K562 (cell line): ENCODE results near the gene ICA1. TPM values are rescaled to one million over a fixed set of nuclear protein-coding genes. Genes with fewer than 3 reads are reported as not detected.

Experiments used
- BRD4 ChIP-seq: fragments of 200-600 bp; sonication (generic); IDR thresholded peaks from 2 replicates; pipeline ENCODE4 v1.6.1; 2017; ENCODE audit warnings: inconsistent platforms
- CBFA2T3 ChIP-seq: fragments of 450-650 bp; IDR thresholded peaks from 2 replicates; pipeline ENCODE4 v1.6.1; 2017
- CREB1 ChIP-seq, 2 experiments: sonication (generic) in 1 of 2; formaldehyde crosslinking in 1 of 2; IDR thresholded peaks; 2 replicates each; pipeline versions ENCODE4 v1.6.1 to v1.8.0; 2012 to 2022; ENCODE audit warnings: inconsistent platforms in 1 of 2, mild to moderate bottlenecking in 1 of 2, missing genetic modification reagents in 1 of 2, moderate library complexity in 1 of 2
- DIDO1 ChIP-seq: fragments of 450-650 bp; IDR thresholded peaks from 2 replicates; pipeline ENCODE4 v1.6.1; 2016; ENCODE audit warnings: low read depth, missing biosample characterization, missing genetic modification characterization
- EHMT2 ChIP-seq: fragments of 450-650 bp; IDR thresholded peaks from 2 replicates; pipeline ENCODE4 v1.6.1; 2018; ENCODE audit warnings: antibody characterized with exemption
- GATA2 ChIP-seq: sonication (generic); formaldehyde crosslinking; IDR thresholded peaks from 2 replicates; pipeline ENCODE4 v1.4.0; 2020; ENCODE audit warnings: mild to moderate bottlenecking, missing genetic modification reagents
- KLF16 ChIP-seq: IDR thresholded peaks from 2 replicates; pipeline ENCODE4 v1.6.1; 2016; ENCODE audit warnings: antibody characterized with exemption
- NBN ChIP-seq: fragments of 450-650 bp; IDR thresholded peaks from 2 replicates; pipeline ENCODE4 v1.6.1; 2016; ENCODE audit warnings: low read depth, mild to moderate bottlenecking
- NFIX ChIP-seq: fragments of 250-450 bp; sonication (Bioruptor Pico); IDR thresholded peaks from 2 replicates; pipeline ENCODE4 v1.4.0; 2020; ENCODE audit warnings: low read depth, mild to moderate bottlenecking, moderate library complexity
- OTX1 ChIP-seq: fragments of 450-650 bp; formaldehyde crosslinking; IDR thresholded peaks from 2 replicates; pipeline ENCODE4 v1.4.0; 2022; ENCODE audit warnings: mild to moderate bottlenecking
- POLR2A ChIP-seq: fragments of 450-650 bp; conservative IDR thresholded peaks from 2 replicates; pipeline ENCODE4 v1.6.1; 2016
- POLR3A ChIP-seq: IDR thresholded peaks from 2 replicates; pipeline ENCODE4 v1.6.1; 2011; ENCODE audit warnings: borderline replicate concordance, mild to moderate bottlenecking, moderate library complexity; ENCODE audit not compliant: insufficient read length, insufficient read depth; ENCODE audit errors: extremely low read depth
- PTBP1 ChIP-seq: fragments of 200-400 bp; formaldehyde crosslinking; IDR thresholded peaks from 2 replicates; pipeline ENCODE4 v1.6.1; 2017; ENCODE audit warnings: low read depth, low read length
- RCOR1 ChIP-seq, 2 experiments: IDR thresholded peaks; 2 replicates each; pipeline ENCODE4 v1.6.1; 2012; ENCODE audit warnings: low read depth in 2 of 2, low read length in 2 of 2, borderline replicate concordance in 1 of 2, improper control_type of control experiment in 1 of 2
- RUNX1 ChIP-seq: sonication (generic); IDR thresholded peaks from 2 replicates; pipeline ENCODE4 v1.6.1; 2016; ENCODE audit warnings: antibody characterized with exemption, low read depth
- SLC30A9 ChIP-seq: fragments of 250-450 bp; sonication (Bioruptor Pico); IDR thresholded peaks from 2 replicates; pipeline ENCODE4 v1.8.0; 2022; ENCODE audit warnings: mild to moderate bottlenecking, moderate library complexity
- SMARCC2 ChIP-seq: fragments of 450-650 bp; IDR thresholded peaks from 2 replicates; pipeline ENCODE4 v1.6.1; 2017; ENCODE audit warnings: antibody characterized with exemption, moderate library complexity, mild to moderate bottlenecking, low read depth
- SMARCE1 ChIP-seq: fragments of 450-650 bp; IDR thresholded peaks from 2 replicates; pipeline ENCODE4 v1.7.1; 2016; ENCODE audit warnings: mild to moderate bottlenecking
- TAL1 ChIP-seq: fragments of 450-650 bp; IDR thresholded peaks from 2 replicates; pipeline ENCODE4 v1.6.1; 2016; ENCODE audit warnings: mild to moderate bottlenecking
- TBL1XR1 ChIP-seq, 2 experiments: IDR thresholded peaks; 2 replicates each; pipeline ENCODE4 v1.6.1; 2012; ENCODE audit warnings: improper control_type of control experiment in 2 of 2, low read length in 2 of 2, mild to moderate bottlenecking in 1 of 2
- ZNF354B ChIP-seq: fragments of 250-450 bp; sonication (Bioruptor Pico); IDR thresholded peaks from 2 replicates; pipeline ENCODE4 v1.4.0; 2020
- polyA plus RNA-seq, 8 experiments: library from polyadenylated mRNA; depleted of rRNA in 4 of 8; stranded (reverse) in 5 of 8; unstranded in 3 of 8; fragments of >200 nt; fragmentation: Nextera tagmentation in 2 of 8; fragmentation: Illumina TruSeq in 1 of 8; extraction: Ambion mirVana in 2 of 8; extraction: Trizol in 1 of 8; gene quantifications; 2 replicates each; pipeline versions ENCODE4 v1.2.1 to v1.2.3, GENCODE V29; 2011 to 2014; ENCODE audit warnings: inconsistent platforms in 1 of 8, missing spikeins in 1 of 8
- total RNA-seq, 7 experiments: library from RNA; depleted of rRNA in 6 of 7; stranded (reverse); fragments of >200 nt in 6 of 7; fragmentation: Illumina TruSeq in 2 of 7; extraction: Trizol in 2 of 7; gene quantifications; 2 replicates each; pipeline versions ENCODE4 v1.2.1 to v1.2.3, GENCODE V29; 2011 to 2021; ENCODE audit warnings: low replicate concordance in 1 of 7
- TF ChIP-seq, protein P1 (sequence below), 2 experiments: fragments of 450-650 bp; formaldehyde crosslinking in 1 of 2; IDR thresholded peaks; 2 replicates each; pipeline versions ENCODE4 v1.4.0 to v1.6.1; 2014 to 2020; ENCODE audit warnings: mild to moderate bottlenecking in 2 of 2, borderline replicate concordance in 1 of 2, low read depth in 1 of 2

The ICA1 gene
- total and polyA plus RNA-seq, 9 of the 15 experiments (the other 6 are each of a cell fraction or from before 2014, with no cell fraction given) = 7.1 to 22.3 (median 16.4) TPM

DNA sequence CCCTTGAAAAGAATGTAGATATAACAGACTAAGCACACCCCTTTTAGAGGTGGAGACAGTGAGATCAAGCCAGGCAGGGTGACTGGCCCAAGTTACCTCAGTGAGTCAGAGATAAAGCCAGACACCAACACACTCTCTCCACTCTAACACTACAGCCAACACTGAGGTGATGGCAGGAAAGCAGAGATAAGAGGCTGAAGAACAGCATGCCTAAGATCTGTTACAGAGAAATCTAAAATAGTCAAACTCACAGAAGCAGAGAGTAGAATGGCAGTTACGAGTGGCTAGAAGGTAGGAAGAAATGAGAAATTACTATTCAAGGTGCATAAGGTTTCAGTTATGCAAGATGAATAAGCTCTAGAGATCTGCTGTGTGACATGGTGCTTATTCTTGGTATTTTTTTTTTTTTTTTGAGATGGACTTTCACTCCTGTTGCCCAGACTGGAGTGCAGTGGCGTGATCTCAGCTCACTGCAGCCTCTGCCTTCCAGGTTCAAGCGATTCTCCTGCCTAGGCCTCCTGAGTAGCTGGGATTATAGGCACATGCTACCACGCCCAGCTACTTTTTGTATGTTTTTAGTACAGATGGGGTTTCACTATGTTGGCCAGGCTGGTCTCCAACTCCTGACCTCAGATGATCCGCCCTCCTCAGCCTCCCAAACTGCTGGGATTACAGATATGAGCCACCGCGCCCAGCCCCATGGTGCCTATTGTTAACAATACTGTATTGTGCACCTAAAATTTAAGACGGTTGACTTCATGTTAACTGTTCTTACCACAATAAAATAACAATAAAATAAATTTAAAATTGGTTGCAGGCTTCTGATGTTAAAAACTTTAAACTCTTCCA, 28.7 kb downstream of the ICA1 start (continued):
- TF ChIP-seq RCOR1 (IDR thresholded peaks at IDR 0.05; ENCODE audit: borderline replicate concordance in 1 of 2, low read depth in 2 of 2, low read length in 2 of 2) (peak in 1 of 2 experiments; percentile 94; a peak in 3 of 4 replicates), PTBP1 (no peak), NFIX (no peak), DIDO1 (no peak), POLR3A (no peak), SMARCE1 (peak; percentile 94), TAL1 (peak; percentile 86), POLR2A (peak; percentile 71), BRD4 (no peak), EHMT2 (peak; percentile 93), KLF16 (peak; percentile 84), TBL1XR1 (IDR thresholded peaks at IDR 0.05; ENCODE audit: low read length in 2 of 2) (peak in 1 of 2 experiments; percentile 82; a peak in 2 of 4 replicates), SMARCC2 (peak; percentile 88), CBFA2T3 (peak; percentile 96), GATA2 (peak; percentile 85), RUNX1 (no peak), NBN (peak; percentile 95), OTX1 (CRISPR knock-in tag) (no peak), ZNF354B (CRISPR knock-in tag) (no peak), CREB1 (IDR thresholded peaks at IDR 0.05) (peak; percentile 60; the same call in 1 of the 2 replicates), CREB1 (CRISPR knock-in tag; IDR thresholded peaks at IDR 0.05) (no peak), SLC30A9 (CRISPR knock-in tag) (no peak)
- TF ChIP-seq, protein P1, sequence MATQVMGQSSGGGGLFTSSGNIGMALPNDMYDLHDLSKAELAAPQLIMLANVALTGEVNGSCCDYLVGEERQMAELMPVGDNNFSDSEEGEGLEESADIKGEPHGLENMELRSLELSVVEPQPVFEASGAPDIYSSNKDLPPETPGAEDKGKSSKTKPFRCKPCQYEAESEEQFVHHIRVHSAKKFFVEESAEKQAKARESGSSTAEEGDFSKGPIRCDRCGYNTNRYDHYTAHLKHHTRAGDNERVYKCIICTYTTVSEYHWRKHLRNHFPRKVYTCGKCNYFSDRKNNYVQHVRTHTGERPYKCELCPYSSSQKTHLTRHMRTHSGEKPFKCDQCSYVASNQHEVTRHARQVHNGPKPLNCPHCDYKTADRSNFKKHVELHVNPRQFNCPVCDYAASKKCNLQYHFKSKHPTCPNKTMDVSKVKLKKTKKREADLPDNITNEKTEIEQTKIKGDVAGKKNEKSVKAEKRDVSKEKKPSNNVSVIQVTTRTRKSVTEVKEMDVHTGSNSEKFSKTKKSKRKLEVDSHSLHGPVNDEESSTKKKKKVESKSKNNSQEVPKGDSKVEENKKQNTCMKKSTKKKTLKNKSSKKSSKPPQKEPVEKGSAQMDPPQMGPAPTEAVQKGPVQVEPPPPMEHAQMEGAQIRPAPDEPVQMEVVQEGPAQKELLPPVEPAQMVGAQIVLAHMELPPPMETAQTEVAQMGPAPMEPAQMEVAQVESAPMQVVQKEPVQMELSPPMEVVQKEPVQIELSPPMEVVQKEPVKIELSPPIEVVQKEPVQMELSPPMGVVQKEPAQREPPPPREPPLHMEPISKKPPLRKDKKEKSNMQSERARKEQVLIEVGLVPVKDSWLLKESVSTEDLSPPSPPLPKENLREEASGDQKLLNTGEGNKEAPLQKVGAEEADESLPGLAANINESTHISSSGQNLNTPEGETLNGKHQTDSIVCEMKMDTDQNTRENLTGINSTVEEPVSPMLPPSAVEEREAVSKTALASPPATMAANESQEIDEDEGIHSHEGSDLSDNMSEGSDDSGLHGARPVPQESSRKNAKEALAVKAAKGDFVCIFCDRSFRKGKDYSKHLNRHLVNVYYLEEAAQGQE (IDR thresholded peaks at IDR 0.05; ENCODE audit: borderline replicate concordance) = peak; percentile 13; the same call in 1 of the 2 replicates
- TF ChIP-seq, protein P1 (CRISPR knock-in tag; IDR thresholded peaks at IDR 0.05; ENCODE audit: low read depth) = no peak
